ENCODE measurements around the gene HDGF.

HDGF gene

GRCh38 chr1:156717351-156717750, 34.1 kb downstream of the HDGF start:
- no peak for DNase-seq

- no peak for DNase-seq
Measured at GRCh38 chr1:156714830-156715229, 36.6 kb downstream of the HDGF start.

- DNase-seq: no peak
Measured at GRCh38 chr1:156712626-156713025, 38.8 kb downstream of the HDGF start.

- DNase-seq: no peak
Measured at GRCh38 chr1:156711011-156711817, 40.3 kb downstream of the HDGF start.

GRCh38 chr1:156709757-156710489, 41.6 kb downstream of the HDGF start:
- no peak for DNase-seq

GRCh38 chr1:156709031-156709430, 42.4 kb downstream of the HDGF start:
- DNase-seq: no peak

GRCh38 chr1:156708218-156708661, 43.2 kb downstream of the HDGF start:
- DNase-seq: no peak

- DNase-seq: no peak
Measured at GRCh38 chr1:156707417-156708217, 43.9 kb downstream of the HDGF start.

GRCh38 chr1:156706657-156707416, 44.6 kb downstream of the HDGF start:
- DNase-seq: no peak

- peak; percentile 69 to 79 for DNase-seq
Measured at GRCh38 chr1:156705918-156706656, 45.4 kb downstream of the HDGF start.

GRCh38 chr1:156705321-156705917, 46.1 kb downstream of the HDGF start, which contains the start of gene CRABP2:
CRABP2 (minus strand) TSS chr1:156705583; CDS start chr1:156705446, 137 bp downstream.
- no peak for DNase-seq

- DNase-seq: no peak
Measured at GRCh38 chr1:156704930-156705320, 46.5 kb downstream of the HDGF start.

- no peak for DNase-seq
Measured at GRCh38 chr1:156704166-156704711, 47.2 kb downstream of the HDGF start.

- DNase-seq: no peak
Measured at GRCh38 chr1:156703741-156704140, 47.7 kb downstream of the HDGF start.

- DNase-seq: no peak
Measured at GRCh38 chr1:156703336-156703735, 48.1 kb downstream of the HDGF start.

- no peak for DNase-seq
Measured at GRCh38 chr1:156700736-156701531, 50.5 kb downstream of the HDGF start.

GRCh38 chr1:156698995-156699394, 52.5 kb downstream of the HDGF start:
- no peak for DNase-seq

GRCh38 chr1:156697481-156697880, 54.0 kb downstream of the HDGF start:
- no peak for DNase-seq

- DNase-seq: no peak
Measured at GRCh38 chr1:156696755-156697154, 54.7 kb downstream of the HDGF start.

- no peak for DNase-seq
Measured at GRCh38 chr1:156694690-156694962, 56.8 kb downstream of the HDGF start.

Data from NCI-H1930 (cell line).